ENCODE data around the gene RXRG.
A peak's percentile ranks its signal among the peaks of the same experiment; 100 is the strongest.
"Not testable (repeated sequence)": the region's sequence is repeated elsewhere in the genome, so short reads cannot be mapped to it uniquely, and the experiment has no call there.

Gene RXRG

GRCh38 chr1:165467706-165468105 lies 22.8 kb upstream of the RXRG start:
- TF ChIP-seq, protein P1, sequence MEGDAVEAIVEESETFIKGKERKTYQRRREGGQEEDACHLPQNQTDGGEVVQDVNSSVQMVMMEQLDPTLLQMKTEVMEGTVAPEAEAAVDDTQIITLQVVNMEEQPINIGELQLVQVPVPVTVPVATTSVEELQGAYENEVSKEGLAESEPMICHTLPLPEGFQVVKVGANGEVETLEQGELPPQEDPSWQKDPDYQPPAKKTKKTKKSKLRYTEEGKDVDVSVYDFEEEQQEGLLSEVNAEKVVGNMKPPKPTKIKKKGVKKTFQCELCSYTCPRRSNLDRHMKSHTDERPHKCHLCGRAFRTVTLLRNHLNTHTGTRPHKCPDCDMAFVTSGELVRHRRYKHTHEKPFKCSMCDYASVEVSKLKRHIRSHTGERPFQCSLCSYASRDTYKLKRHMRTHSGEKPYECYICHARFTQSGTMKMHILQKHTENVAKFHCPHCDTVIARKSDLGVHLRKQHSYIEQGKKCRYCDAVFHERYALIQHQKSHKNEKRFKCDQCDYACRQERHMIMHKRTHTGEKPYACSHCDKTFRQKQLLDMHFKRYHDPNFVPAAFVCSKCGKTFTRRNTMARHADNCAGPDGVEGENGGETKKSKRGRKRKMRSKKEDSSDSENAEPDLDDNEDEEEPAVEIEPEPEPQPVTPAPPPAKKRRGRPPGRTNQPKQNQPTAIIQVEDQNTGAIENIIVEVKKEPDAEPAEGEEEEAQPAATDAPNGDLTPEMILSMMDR (IDR thresholded peaks at IDR 0.05; ENCODE audit: insufficient read depth, missing control alignments), result no peak
- no peak for FAIRE-seq
- no peak for DNase-seq (ENCODE audit: insufficient read length, low spot score)

DNA sequence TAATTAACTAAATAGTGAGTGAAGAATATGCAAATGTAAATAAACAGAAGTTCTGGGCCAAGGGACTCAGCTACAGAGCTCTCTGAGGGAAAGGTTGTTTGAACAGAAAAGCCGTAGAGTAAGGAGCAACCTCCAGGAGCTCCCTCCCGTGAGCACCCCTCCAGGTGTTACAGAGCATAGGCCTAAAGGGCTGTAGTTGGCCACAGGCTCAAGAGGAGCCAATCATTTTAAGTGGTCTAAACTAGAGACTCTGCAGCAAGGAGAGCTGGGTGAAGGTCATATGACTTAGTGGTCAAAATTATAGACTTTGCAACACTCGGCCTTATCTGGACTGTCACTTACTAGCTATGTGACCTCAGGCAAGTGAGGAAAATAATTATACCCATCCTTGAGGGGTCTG lies 19.1 kb upstream of the RXRG start:
- no peak for DNase-seq (ENCODE audit: insufficient read length, low spot score)
- FAIRE-seq, result peak; percentile 85
- TF ChIP-seq, protein P1 (IDR thresholded peaks at IDR 0.05; ENCODE audit: insufficient read depth, missing control alignments), result no peak

GRCh38 chr1:165459683-165460082 lies 14.8 kb upstream of the RXRG start:
- not testable (repeated sequence) for DNase-seq (ENCODE audit: insufficient read length, low spot score); FAIRE-seq

GRCh38 chr1:165456861-165457260 lies 11.9 kb upstream of the RXRG start:
- no peak for FAIRE-seq
- TF ChIP-seq, protein P1 (IDR thresholded peaks at IDR 0.05; ENCODE audit: insufficient read depth, missing control alignments), result no peak
- DNase-seq (ENCODE audit: insufficient read length, low spot score), result no peak

- FAIRE-seq (peak; percentile 99), DNase-seq (ENCODE audit: insufficient read length, low spot score) (no peak)
- TF ChIP-seq, protein P1 (IDR thresholded peaks at IDR 0.05; ENCODE audit: insufficient read depth, missing control alignments), result no peak
These were observed 11.2 kb upstream of the RXRG start for GRCh38 chr1:165456114-165456513.

DNA sequence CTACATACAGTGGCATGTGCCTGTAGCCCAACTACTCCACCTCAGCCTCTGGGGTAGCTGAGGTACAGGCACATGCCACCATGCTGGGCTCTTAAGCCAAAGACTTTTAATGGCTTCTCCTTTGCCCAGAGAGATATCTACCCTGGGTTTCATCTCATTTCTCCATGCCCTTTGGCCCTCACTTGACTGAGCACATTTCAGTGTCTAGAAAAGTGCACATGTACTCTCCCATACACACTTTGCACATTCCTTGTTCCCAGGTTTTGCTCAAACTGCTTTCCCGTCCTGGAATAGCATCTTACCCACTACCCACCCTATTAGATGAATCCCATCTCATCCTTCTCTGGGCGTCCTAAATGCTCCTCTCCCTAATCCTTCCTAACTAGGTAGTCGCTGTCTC lies 10.2 kb upstream of the RXRG start:
- DNase-seq (ENCODE audit: insufficient read length, low spot score) (no peak), FAIRE-seq (no peak)
- TF ChIP-seq, protein P1 (IDR thresholded peaks at IDR 0.05; ENCODE audit: insufficient read depth, missing control alignments), result no peak

- DNase-seq (ENCODE audit: insufficient read length, low spot score), result no peak
These were observed 9.2 kb upstream of the RXRG start for GRCh38 chr1:165454091-165454610.

More at GRCh38 chr1:165454091-165454610, 9.2 kb upstream of the RXRG start:
- TF ChIP-seq, protein P1 (IDR thresholded peaks at IDR 0.05; ENCODE audit: insufficient read depth, missing control alignments), result no peak
- no peak for FAIRE-seq

All from D721Med (cell line).